ENCODE results near the gene AURKAIP1. TPM values are rescaled to one million over a fixed set of nuclear protein-coding genes. Genes with fewer than 3 reads are reported as not detected.

Gene AURKAIP1
- total RNA-seq, 2 donors from 2014 or later = 152 to 161 TPM

DNA sequence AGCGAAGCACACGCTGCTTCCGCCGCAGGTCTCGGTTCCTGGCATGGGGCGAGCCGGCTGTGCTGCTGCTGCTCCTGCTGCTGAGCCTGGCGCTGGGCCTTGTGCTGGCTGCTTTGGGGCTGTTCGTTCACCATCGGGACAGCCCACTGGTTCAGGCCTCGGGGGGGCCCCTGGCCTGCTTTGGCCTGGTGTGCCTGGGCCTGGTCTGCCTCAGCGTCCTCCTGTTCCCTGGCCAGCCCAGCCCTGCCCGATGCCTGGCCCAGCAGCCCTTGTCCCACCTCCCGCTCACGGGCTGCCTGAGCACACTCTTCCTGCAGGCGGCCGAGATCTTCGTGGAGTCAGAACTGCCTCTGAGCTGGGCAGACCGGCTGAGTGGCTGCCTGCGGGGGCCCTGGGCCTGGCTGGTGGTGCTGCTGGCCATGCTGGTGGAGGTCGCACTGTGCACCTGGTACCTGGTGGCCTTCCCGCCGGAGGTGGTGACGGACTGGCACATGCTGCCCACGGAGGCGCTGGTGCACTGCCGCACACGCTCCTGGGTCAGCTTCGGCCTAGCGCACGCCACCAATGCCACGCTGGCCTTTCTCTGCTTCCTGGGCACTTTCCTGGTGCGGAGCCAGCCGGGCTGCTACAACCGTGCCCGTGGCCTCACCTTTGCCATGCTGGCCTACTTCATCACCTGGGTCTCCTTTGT, 41.3 kb downstream of the AURKAIP1 start:
- peaks cover 4% of the 10 kb centered on the region for H3K4me1 ChIP-seq (replicated peaks)
- H3K4me3 ChIP-seq = no peak overlapping the region
- TF ChIP-seq POLR2A (IDR thresholded peaks at IDR 0.05) (no peak), CTCF (IDR thresholded peaks at IDR 0.05) (no peak), POLR2AphosphoS5 (IDR thresholded peaks at IDR 0.05) (no peak)
- H3K36me3 ChIP-seq = peaks cover 2 to 6% of the 10 kb centered on the region in 2 donors
- no peaks in the 10 kb centered on the region for H3K27me3 ChIP-seq (replicated peaks; ENCODE audit: insufficient read depth)
- no peaks in the 10 kb centered on the region for H3K9me3 ChIP-seq
- no peak overlapping the region for H3K27ac ChIP-seq
- intact Hi-C loops (cut with DNase I) = no loop called here
- WGBS = 63% methylated on average over 21 of the region's 36 CpGs
- DNase-seq (ENCODE audit: low spot score) = no peak

GRCh38 chr1:1332774-1333480, 42.1 kb downstream of the AURKAIP1 start:
- TF ChIP-seq POLR2A (IDR thresholded peaks at IDR 0.05) = no peak
- peak; percentile 15 for TF ChIP-seq POLR2AphosphoS5 (IDR thresholded peaks at IDR 0.05)
- WGBS = 49% methylated on average over 38 of the region's 48 CpGs
- H3K4me3 ChIP-seq = no peak overlapping the region
- peaks cover 2% of the 10 kb centered on the region in 2 donors for H3K36me3 ChIP-seq
- DNase-seq (ENCODE audit: low spot score) = peak; percentile 49
- H3K4me1 ChIP-seq (replicated peaks) = peaks cover 4% of the 10 kb centered on the region
- H3K27me3 ChIP-seq (replicated peaks; ENCODE audit: insufficient read depth) = no peaks in the 10 kb centered on the region
- no peak overlapping the region for H3K27ac ChIP-seq
- H3K9me3 ChIP-seq = no peaks in the 10 kb centered on the region
- intact Hi-C loops (cut with DNase I) = no loop called here

DNA sequence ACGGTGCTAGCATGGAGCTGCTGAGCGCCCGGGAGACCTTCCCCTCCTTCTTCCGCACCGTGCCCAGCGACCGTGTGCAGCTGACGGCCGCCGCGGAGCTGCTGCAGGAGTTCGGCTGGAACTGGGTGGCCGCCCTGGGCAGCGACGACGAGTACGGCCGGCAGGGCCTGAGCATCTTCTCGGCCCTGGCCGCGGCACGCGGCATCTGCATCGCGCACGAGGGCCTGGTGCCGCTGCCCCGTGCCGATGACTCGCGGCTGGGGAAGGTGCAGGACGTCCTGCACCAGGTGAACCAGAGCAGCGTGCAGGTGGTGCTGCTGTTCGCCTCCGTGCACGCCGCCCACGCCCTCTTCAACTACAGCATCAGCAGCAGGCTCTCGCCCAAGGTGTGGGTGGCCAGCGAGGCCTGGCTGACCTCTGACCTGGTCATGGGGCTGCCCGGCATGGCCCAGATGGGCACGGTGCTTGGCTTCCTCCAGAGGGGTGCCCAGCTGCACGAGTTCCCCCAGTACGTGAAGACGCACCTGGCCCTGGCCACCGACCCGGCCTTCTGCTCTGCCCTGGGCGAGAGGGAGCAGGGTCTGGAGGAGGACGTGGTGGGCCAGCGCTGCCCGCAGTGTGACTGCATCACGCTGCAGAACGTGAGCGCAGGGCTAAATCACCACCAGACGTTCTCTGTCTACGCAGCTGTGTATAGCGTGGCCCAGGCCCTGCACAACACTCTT, 42.8 kb downstream of the AURKAIP1 start:
- Histone ChIP-seq H3K9me3 (no peaks in the 10 kb centered on the region), H3K36me3 (peaks cover 0 to 2% of the 10 kb centered on the region in 2 donors), H3K27ac (no peak overlapping the region), H3K4me3 (no peak overlapping the region), H3K4me1 (replicated peaks) (peaks cover 4% of the 10 kb centered on the region), H3K27me3 (replicated peaks; ENCODE audit: insufficient read depth) (no peaks in the 10 kb centered on the region)
- DNase-seq (ENCODE audit: low spot score) = no peak
- intact Hi-C loops (cut with DNase I) = no loop called here
- no peak for TF ChIP-seq POLR2A (IDR thresholded peaks at IDR 0.05)
- no peak for TF ChIP-seq POLR2AphosphoS5 (IDR thresholded peaks at IDR 0.05)
- no peak for TF ChIP-seq CTCF (IDR thresholded peaks at IDR 0.05)
- 83% methylated on average over 57 of the region's 57 CpGs for WGBS

DNA sequence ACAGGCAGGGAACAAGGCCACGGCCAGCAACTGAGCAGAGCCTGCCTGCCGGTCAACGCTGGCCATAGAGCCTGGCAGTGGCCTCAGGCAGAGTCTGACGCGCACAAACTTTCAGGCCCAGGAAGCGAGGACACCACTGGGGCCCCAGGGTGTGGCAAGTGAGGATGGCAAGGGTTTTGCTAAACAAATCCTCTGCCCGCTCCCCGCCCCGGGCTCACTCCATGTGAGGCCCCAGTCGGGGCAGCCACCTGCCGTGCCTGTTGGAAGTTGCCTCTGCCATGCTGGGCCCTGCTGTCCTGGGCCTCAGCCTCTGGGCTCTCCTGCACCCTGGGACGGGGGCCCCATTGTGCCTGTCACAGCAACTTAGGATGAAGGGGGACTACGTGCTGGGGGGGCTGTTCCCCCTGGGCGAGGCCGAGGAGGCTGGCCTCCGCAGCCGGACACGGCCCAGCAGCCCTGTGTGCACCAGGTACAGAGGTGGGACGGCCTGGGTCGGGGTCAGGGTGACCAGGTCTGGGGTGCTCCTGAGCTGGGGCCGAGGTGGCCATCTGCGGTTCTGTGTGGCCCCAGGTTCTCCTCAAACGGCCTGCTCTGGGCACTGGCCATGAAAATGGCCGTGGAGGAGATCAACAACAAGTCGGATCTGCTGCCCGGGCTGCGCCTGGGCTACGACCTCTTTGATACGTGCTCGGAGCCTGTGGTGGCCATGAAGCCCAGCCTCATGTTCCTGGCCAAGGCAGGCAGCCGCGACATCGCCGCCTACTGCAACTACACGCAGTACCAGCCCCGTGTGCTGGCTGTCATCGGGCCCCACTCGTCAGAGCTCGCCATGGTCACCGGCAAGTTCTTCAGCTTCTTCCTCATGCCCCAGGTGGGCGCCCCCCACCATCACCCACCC, 43.7 kb downstream of the AURKAIP1 start, which contains the start of gene TAS1R3:
Gene TAS1R3 (plus strand): TSS at position 213 of the 898 bp plus-strand sequence. CDS start 66 bp downstream, at position 279.
- H3K4me3 ChIP-seq = no peak within 1 kb of the TSS
- intact Hi-C loops (cut with DNase I) = no loop called here
- no peak within 1 kb of the TSS for H3K27ac ChIP-seq
- H3K9me3 ChIP-seq = no peaks in the 10 kb centered on the region
- H3K4me1 ChIP-seq (replicated peaks) = peaks cover 4% of the 10 kb centered on the region
- no peak for TF ChIP-seq POLR2A (IDR thresholded peaks at IDR 0.05)
- no peak for TF ChIP-seq CTCF (IDR thresholded peaks at IDR 0.05)
- no peak for TF ChIP-seq POLR2AphosphoS5 (IDR thresholded peaks at IDR 0.05)
- peaks cover 0 to 2% of the 10 kb centered on the region in 2 donors for H3K36me3 ChIP-seq
- no peak for DNase-seq (ENCODE audit: low spot score)
- WGBS = 57% methylated on average over 39 of the region's 41 CpGs
- H3K27me3 ChIP-seq (replicated peaks; ENCODE audit: insufficient read depth) = no peaks in the 10 kb centered on the region
